Central memory CD8-positive, alpha-beta T cell (primary cell): ENCODE results near the gene SH3BP5L.
"Not testable (repeated sequence)": the region's sequence is repeated elsewhere in the genome, so short reads cannot be mapped to it uniquely, and the experiment has no call there.

Source experiments
- ATAC-seq: fragments of 150-1000 bp; cut with Tn5 transposase; replicated peaks from 2 replicates; pipeline ENCODE4 v1.10.0; 2022; ENCODE audit warnings: mild to moderate bottlenecking, moderate FRiP score, moderate number of reproducible peaks; ENCODE audit not compliant: poor library complexity, severe bottlenecking; ENCODE audit errors: extremely low read depth
- DNase-seq, 2 donors: peaks; one replicate each; pipeline ENCODE4 v3.0.0; 2021; ENCODE audit warnings: low spot score in 2 of 2
- H3K27ac Mint-ChIP-seq: one replicate; pipeline ENCODE4 v1.8.0; 2022; ENCODE audit warnings: low read depth, mild to moderate bottlenecking, moderate library complexity, mixed read lengths
- H3K27me3 Mint-ChIP-seq: one replicate; pipeline ENCODE4 v1.8.0; 2022; ENCODE audit warnings: mixed read lengths
- H3K36me3 Mint-ChIP-seq: one replicate; pipeline ENCODE4 v1.8.0; 2022; ENCODE audit warnings: mild to moderate bottlenecking, moderate library complexity, mixed read lengths; ENCODE audit not compliant: insufficient read depth
- H3K4me1 Mint-ChIP-seq: one replicate; pipeline ENCODE4 v1.8.0; 2022; ENCODE audit warnings: mixed read lengths
- H3K4me3 Mint-ChIP-seq: one replicate; pipeline ENCODE4 v1.8.0; 2022; ENCODE audit warnings: mild to moderate bottlenecking, moderate library complexity, mixed read lengths
- H3K9me3 Mint-ChIP-seq: one replicate; pipeline ENCODE4 v1.8.0; 2022; ENCODE audit warnings: mixed read lengths

Gene SH3BP5L

GRCh38 chr1:248837045-248837780, 11.5 kb upstream of the SH3BP5L start:
- Mint-ChIP-seq H3K27me3 (no peaks in the 10 kb centered on the region), H3K4me3 (no peak overlapping the region), H3K9me3 (no peaks in the 10 kb centered on the region), H3K4me1 (peaks cover 24% of the 10 kb centered on the region), H3K36me3 (peaks cover 10% of the 10 kb centered on the region), H3K27ac (no peak overlapping the region)
- no peak for DNase-seq
- ATAC-seq, result no peak

GRCh38 chr1:248834343-248834940, 8.7 kb upstream of the SH3BP5L start:
- H3K36me3 Mint-ChIP-seq, result peaks cover 10% of the 10 kb centered on the region
- DNase-seq, result no peak
- no peak overlapping the region for H3K27ac Mint-ChIP-seq
- no peaks in the 10 kb centered on the region for H3K9me3 Mint-ChIP-seq
- H3K27me3 Mint-ChIP-seq, result no peaks in the 10 kb centered on the region
- peaks cover 7% of the 10 kb centered on the region for H3K4me1 Mint-ChIP-seq
- no peak for ATAC-seq
- H3K4me3 Mint-ChIP-seq, result no peak overlapping the region

- no peaks in the 10 kb centered on the region for H3K36me3 Mint-ChIP-seq
Measured at GRCh38 chr1:248831842-248832241, 6.1 kb upstream of the SH3BP5L start.

GRCh38 chr1:248830718-248831017, 5.0 kb upstream of the SH3BP5L start:
- not testable (repeated sequence) for H3K27ac Mint-ChIP-seq, H3K27me3 Mint-ChIP-seq, ATAC-seq, H3K4me3 Mint-ChIP-seq, H3K9me3 Mint-ChIP-seq, H3K36me3 Mint-ChIP-seq, DNase-seq
- peaks cover 15% of the 10 kb centered on the region for H3K4me1 Mint-ChIP-seq

More at GRCh38 chr1:248831842-248832241, 6.1 kb upstream of the SH3BP5L start:
- Mint-ChIP-seq H3K27me3 (no peaks in the 10 kb centered on the region), H3K4me1 (peaks cover 3% of the 10 kb centered on the region), H3K4me3 (no peak overlapping the region), H3K9me3 (no peaks in the 10 kb centered on the region), H3K27ac (no peak overlapping the region)
- DNase-seq (no peak), ATAC-seq (no peak)

- ATAC-seq (no peak), DNase-seq (no peak)
- H3K36me3 Mint-ChIP-seq, result peaks cover 6% of the 10 kb centered on the region
- H3K4me3 Mint-ChIP-seq, result no peak overlapping the region
- no peak overlapping the region for H3K27ac Mint-ChIP-seq
- H3K27me3 Mint-ChIP-seq, result no peaks in the 10 kb centered on the region
- H3K9me3 Mint-ChIP-seq, result no peaks in the 10 kb centered on the region
- H3K4me1 Mint-ChIP-seq, result peaks cover 33% of the 10 kb centered on the region
Measured at GRCh38 chr1:248828845-248829244, 3.1 kb upstream of the SH3BP5L start.

GRCh38 chr1:248825573-248825908, 174 bp downstream of the SH3BP5L start:
- Mint-ChIP-seq H3K4me3 (peak overlapping the region; percentile 98), H3K4me1 (peaks cover 64% of the 10 kb centered on the region), H3K36me3 (peaks cover 22% of the 10 kb centered on the region), H3K9me3 (no peaks in the 10 kb centered on the region), H3K27me3 (no peaks in the 10 kb centered on the region), H3K27ac (peak overlapping the region; percentile 95)
- DNase-seq (peak in 1 of 2 donors; percentile 19), ATAC-seq (no peak)

- Mint-ChIP-seq H3K27me3 (no peaks in the 10 kb centered on the region), H3K4me3 (peak overlapping the region; percentile 98), H3K4me1 (peaks cover 68% of the 10 kb centered on the region)
Measured at GRCh38 chr1:248825136-248825535, 579 bp downstream of the SH3BP5L start.

GRCh38 chr1:248824701-248825100, 1.0 kb downstream of the SH3BP5L start:
- DNase-seq (no peak), ATAC-seq (no peak)
- peak overlapping the region; percentile 98 for H3K4me3 Mint-ChIP-seq
- peaks cover 72% of the 10 kb centered on the region for H3K4me1 Mint-ChIP-seq
- H3K36me3 Mint-ChIP-seq, result peaks cover 25% of the 10 kb centered on the region
- H3K27me3 Mint-ChIP-seq, result no peaks in the 10 kb centered on the region
- H3K27ac Mint-ChIP-seq, result peak overlapping the region; percentile 95
- no peaks in the 10 kb centered on the region for H3K9me3 Mint-ChIP-seq

More at GRCh38 chr1:248825136-248825535, 579 bp downstream of the SH3BP5L start:
- no peaks in the 10 kb centered on the region for H3K9me3 Mint-ChIP-seq
- DNase-seq (no peak), ATAC-seq (no peak)
- H3K36me3 Mint-ChIP-seq, result peaks cover 25% of the 10 kb centered on the region
- H3K27ac Mint-ChIP-seq, result peak overlapping the region; percentile 95

GRCh38 chr1:248824301-248824700, 1.4 kb downstream of the SH3BP5L start:
- H3K9me3 Mint-ChIP-seq, result no peaks in the 10 kb centered on the region

GRCh38 chr1:248823517-248824001, 2.2 kb downstream of the SH3BP5L start:
- ATAC-seq, result no peak
- peaks cover 28% of the 10 kb centered on the region for H3K36me3 Mint-ChIP-seq
- H3K4me3 Mint-ChIP-seq, result peak overlapping the region; percentile 98
- H3K9me3 Mint-ChIP-seq, result no peaks in the 10 kb centered on the region
- H3K27ac Mint-ChIP-seq, result no peak overlapping the region
- H3K27me3 Mint-ChIP-seq, result no peaks in the 10 kb centered on the region
- peaks cover 79% of the 10 kb centered on the region for H3K4me1 Mint-ChIP-seq
- DNase-seq, result no peak

More at GRCh38 chr1:248824301-248824700, 1.4 kb downstream of the SH3BP5L start:
- no peak for ATAC-seq
- Mint-ChIP-seq H3K4me1 (peaks cover 73% of the 10 kb centered on the region), H3K27me3 (no peaks in the 10 kb centered on the region), H3K27ac (peak overlapping the region; percentile 95), H3K36me3 (peaks cover 25% of the 10 kb centered on the region), H3K4me3 (peak overlapping the region; percentile 98)
- no peak for DNase-seq

GRCh38 chr1:248822148-248823032, 3.3 kb downstream of the SH3BP5L start:
- H3K27me3 Mint-ChIP-seq, result no peaks in the 10 kb centered on the region
- peak overlapping the region; percentile 64 for H3K27ac Mint-ChIP-seq
- DNase-seq (no peak), ATAC-seq (no peak)
- peaks cover 29% of the 10 kb centered on the region for H3K36me3 Mint-ChIP-seq
- H3K4me1 Mint-ChIP-seq, result peaks cover 90% of the 10 kb centered on the region
- H3K9me3 Mint-ChIP-seq, result no peaks in the 10 kb centered on the region
- H3K4me3 Mint-ChIP-seq, result peak overlapping the region; percentile 98

- peak overlapping the region; percentile 64 for H3K27ac Mint-ChIP-seq
- H3K4me1 Mint-ChIP-seq, result peaks cover 93% of the 10 kb centered on the region
- DNase-seq (no peak), ATAC-seq (no peak)
- no peaks in the 10 kb centered on the region for H3K9me3 Mint-ChIP-seq
- H3K4me3 Mint-ChIP-seq, result no peak overlapping the region
- no peaks in the 10 kb centered on the region for H3K27me3 Mint-ChIP-seq
- H3K36me3 Mint-ChIP-seq, result peaks cover 30% of the 10 kb centered on the region
Measured at GRCh38 chr1:248821641-248822040, 4.1 kb downstream of the SH3BP5L start.
